ENCODE results near the gene PHF12.
A peak's percentile ranks its signal among the peaks of the same experiment; 100 is the strongest.
"Not testable (repeated sequence)": the region's sequence is repeated elsewhere in the genome, so short reads cannot be mapped to it uniquely, and the experiment has no call there.

Gene PHF12

DNA sequence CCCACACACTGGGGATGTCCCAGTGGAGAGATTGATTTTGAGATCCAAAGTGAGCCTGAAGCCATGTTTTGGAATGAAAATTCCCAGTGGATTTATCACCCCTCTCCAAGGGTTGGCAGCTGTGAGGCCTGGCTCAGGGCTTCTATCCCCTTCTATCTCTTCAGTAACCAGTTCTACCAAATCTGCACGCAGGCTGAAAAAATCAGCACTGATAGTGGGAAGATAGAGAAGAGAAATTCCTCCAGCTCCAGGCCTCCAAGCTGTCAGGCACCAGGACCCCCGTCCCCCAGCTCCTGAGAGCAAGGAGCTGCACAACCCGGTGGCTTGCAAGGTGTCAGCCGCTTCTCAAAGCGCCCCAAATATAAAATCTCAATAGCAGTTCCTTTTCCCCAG, 54.8 kb downstream of the PHF12 start:
- peaks cover 9% of the 10 kb centered on the region for H3K36me3 ChIP-seq (ENCODE audit: insufficient read depth, low read length)
- H2AFZ ChIP-seq (ENCODE audit: low read depth, low read length): no peak overlapping the region
- H3K27me3 ChIP-seq (ENCODE audit: insufficient read depth, low read length): no peaks in the 10 kb centered on the region
- H3K4me3 ChIP-seq (ENCODE audit: low read length): peak overlapping the region; percentile 95
- H3K4me1 ChIP-seq (ENCODE audit: insufficient read depth, low read length): peaks cover 25% of the 10 kb centered on the region
- H3K9me3 ChIP-seq (ENCODE audit: low read length): no peaks in the 10 kb centered on the region

DNA sequence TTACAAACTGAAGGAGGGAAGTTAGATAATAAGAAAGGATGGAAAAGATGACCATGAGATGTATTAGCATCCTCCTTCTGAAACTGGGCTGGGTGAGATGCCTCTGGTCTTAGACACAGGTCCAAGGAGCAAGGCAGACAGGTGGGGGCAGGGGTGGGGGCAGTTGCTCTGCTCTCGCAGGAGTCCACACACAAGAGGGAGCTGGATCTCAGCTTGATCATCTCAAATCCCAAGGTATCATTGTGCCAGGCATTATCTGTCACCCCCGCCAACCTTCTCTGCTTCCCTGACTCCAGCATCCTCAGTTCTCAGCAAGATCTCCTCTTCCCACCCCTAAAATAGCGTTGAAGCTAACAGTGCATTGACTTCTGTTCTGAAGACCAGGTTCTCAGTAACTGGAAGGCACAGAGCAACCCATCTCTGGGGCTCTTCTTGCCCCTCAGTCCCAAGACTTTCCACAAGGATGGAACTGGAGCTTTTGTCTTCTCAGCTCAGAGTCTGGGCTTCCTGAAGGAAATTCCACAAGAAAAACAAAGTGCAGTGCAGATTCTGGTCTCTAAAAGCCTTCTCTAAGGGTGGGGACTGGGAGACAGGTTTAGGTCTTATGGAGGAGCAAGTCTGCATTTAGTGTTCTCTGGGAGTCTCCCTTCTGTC, 55.4 kb downstream of the PHF12 start:
- H3K9me3 ChIP-seq (ENCODE audit: low read length): no peaks in the 10 kb centered on the region
- no peaks in the 10 kb centered on the region for H3K27me3 ChIP-seq (ENCODE audit: insufficient read depth, low read length)

DNA sequence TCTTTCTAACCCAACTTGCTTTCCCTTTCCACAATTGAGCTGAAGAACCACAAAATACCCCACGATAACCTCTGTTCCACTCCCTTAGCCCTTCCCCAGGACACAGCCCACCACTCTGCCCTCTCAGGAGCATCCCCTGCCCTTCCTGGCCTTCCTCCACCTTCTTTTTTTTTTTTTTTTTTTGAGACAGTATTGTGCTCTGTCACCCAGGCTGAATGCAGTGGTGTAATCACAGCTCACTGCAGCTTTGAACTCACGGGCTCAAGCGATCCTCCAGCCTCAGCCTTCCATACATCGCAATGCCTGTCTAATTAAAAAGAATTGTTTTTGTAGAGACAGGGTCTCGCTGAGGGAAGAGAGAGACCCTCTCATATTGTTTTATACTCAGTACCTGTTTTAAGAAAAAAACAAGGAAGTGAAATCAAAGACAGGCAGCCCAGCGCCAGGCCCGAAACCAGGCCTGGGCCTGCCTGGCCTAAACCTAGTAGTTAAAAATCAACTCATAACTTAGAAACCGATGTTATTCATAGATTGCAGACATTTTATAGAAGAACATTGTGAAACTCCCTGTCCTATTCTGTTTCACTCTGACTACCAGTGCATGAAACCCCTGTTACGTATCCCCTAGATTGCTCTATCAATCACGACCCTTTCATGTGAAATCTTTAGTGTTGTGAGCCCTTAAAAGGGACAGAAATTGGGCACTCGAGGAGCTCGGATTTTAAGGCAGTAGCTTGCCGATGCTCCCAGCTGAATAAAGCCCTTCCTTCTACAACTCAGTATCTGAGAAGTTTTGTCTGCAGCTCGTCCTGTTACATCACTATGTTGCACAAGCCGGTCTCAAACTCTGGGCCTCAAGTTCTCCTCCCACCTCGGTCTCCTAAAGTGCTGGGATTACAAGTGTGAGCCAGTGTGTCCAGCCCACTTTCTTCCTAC, 57.8 kb downstream of the PHF12 start:
- peaks cover 31% of the 10 kb centered on the region for H3K4me1 ChIP-seq (ENCODE audit: insufficient read depth, low read length)
- H3K4me3 ChIP-seq (ENCODE audit: low read length); H3K27me3 ChIP-seq (ENCODE audit: insufficient read depth, low read length); H3K36me3 ChIP-seq (ENCODE audit: insufficient read depth, low read length); H3K9me3 ChIP-seq (ENCODE audit: low read length); H2AFZ ChIP-seq (ENCODE audit: low read depth, low read length): not testable (repeated sequence)

More for the DNA sequence above, 55.4 kb downstream of the PHF12 start:
- H3K4me1 ChIP-seq (ENCODE audit: insufficient read depth, low read length): peaks cover 27% of the 10 kb centered on the region
- H3K36me3 ChIP-seq (ENCODE audit: insufficient read depth, low read length): peaks cover 7% of the 10 kb centered on the region
- H2AFZ ChIP-seq (ENCODE audit: low read depth, low read length): no peak overlapping the region
- peak overlapping the region; percentile 95 for H3K4me3 ChIP-seq (ENCODE audit: low read length)

DNA sequence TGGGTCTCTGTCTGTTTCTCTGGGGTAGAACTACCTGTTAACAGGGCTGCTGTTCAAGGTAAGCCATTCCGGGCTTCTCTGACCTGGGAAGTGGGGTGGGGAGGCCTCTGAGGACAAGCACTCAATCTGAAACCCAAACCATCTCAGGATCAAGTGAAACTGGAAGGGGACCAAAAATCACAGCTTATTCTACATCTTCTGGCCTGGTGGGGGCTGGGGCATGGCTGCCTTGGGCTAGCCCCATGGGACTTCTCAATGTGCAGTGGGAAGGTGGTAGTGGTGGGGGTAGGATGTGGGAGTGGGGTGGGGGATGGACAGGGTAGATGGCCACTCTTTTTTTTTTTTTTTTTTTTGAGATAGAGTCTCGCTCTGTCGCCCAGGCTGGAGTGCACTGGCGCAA, 59.3 kb downstream of the PHF12 start:
- H3K36me3 ChIP-seq (ENCODE audit: insufficient read depth, low read length): peaks cover 5% of the 10 kb centered on the region
- no peak overlapping the region for H2AFZ ChIP-seq (ENCODE audit: low read depth, low read length)
- H3K9me3 ChIP-seq (ENCODE audit: low read length): no peaks in the 10 kb centered on the region
- H3K4me1 ChIP-seq (ENCODE audit: insufficient read depth, low read length): peaks cover 32% of the 10 kb centered on the region
- H3K27me3 ChIP-seq (ENCODE audit: insufficient read depth, low read length): no peaks in the 10 kb centered on the region
- no peak overlapping the region for H3K4me3 ChIP-seq (ENCODE audit: low read length)

DNA sequence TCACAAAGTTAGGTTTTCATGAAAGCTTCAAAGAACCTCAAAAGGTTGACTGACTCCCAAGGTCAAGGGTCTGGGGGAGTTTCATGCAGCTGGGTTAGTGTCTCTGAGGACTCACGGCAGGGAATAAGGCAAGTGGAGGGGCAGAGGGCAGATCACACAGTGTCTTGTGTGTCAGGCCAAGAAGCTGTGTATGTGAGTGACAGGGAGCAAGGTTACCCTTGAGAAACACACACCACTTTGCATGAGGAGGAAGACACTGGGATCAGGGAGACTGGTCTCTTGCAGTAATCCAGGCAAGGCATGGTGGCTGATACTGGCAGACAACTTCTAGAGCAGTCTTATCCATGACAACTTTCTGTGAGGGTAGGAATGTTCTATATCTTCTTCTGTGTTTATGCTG, 60.1 kb downstream of the PHF12 start:
- no peak overlapping the region for H3K4me3 ChIP-seq (ENCODE audit: low read length)
- no peaks in the 10 kb centered on the region for H3K9me3 ChIP-seq (ENCODE audit: low read length)
- H3K27me3 ChIP-seq (ENCODE audit: insufficient read depth, low read length): no peaks in the 10 kb centered on the region
- peaks cover 26% of the 10 kb centered on the region for H3K4me1 ChIP-seq (ENCODE audit: insufficient read depth, low read length)
- H2AFZ ChIP-seq (ENCODE audit: low read depth, low read length): no peak overlapping the region
- peaks cover 5% of the 10 kb centered on the region for H3K36me3 ChIP-seq (ENCODE audit: insufficient read depth, low read length)

DNA sequence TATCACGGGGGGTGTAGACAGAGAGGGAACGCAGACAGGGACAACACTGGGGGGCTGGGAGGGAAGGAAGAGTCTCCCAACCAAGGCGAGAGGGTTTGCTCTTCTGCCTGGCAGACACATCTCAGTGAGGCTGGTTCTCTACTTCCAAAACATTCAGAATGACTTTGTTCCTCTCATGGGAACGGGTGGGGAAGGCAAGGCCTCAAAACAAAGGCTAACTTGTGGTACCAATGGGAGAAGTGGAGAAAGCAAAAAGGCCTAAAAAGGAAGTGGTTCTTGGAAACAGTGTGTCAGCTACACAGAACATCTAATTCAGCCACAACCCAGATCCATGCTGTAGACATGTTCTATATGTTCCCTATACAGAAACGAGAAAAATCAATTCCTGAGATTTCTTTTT, 61.3 kb downstream of the PHF12 start:
- Histone ChIP-seq H3K4me1 (ENCODE audit: insufficient read depth, low read length) (peaks cover 20% of the 10 kb centered on the region), H3K9me3 (ENCODE audit: low read length) (no peaks in the 10 kb centered on the region), H3K36me3 (ENCODE audit: insufficient read depth, low read length) (peaks cover 15% of the 10 kb centered on the region), H2AFZ (ENCODE audit: low read depth, low read length) (no peak overlapping the region), H3K4me3 (ENCODE audit: low read length) (no peak overlapping the region), H3K27me3 (ENCODE audit: insufficient read depth, low read length) (no peaks in the 10 kb centered on the region)

DNA sequence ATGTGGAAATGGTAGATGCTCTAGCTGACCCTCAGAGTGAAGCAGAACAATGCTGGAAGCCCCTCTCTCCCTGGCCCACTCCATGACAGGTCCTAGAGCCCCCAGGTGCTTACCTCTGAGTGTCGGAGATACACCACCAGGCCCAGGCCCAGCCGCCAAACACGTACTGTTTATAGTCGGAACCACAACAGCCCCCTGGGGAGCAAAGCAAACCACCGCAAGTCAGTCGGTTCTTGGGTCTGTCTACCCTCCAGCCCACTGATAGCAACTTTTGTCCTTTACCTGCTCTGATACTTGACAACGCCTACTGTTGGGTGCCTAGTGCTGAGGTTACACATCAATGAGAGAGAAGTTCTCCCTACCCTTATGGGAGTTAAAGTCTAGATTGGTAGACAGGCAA, 62.5 kb downstream of the PHF12 start:
- Histone ChIP-seq H3K36me3 (ENCODE audit: insufficient read depth, low read length) (peaks cover 27% of the 10 kb centered on the region), H3K27me3 (ENCODE audit: insufficient read depth, low read length) (no peaks in the 10 kb centered on the region), H3K4me3 (ENCODE audit: low read length) (no peak overlapping the region), H3K4me1 (ENCODE audit: insufficient read depth, low read length) (peaks cover 20% of the 10 kb centered on the region), H2AFZ (ENCODE audit: low read depth, low read length) (no peak overlapping the region), H3K9me3 (ENCODE audit: low read length) (no peaks in the 10 kb centered on the region)

DNA sequence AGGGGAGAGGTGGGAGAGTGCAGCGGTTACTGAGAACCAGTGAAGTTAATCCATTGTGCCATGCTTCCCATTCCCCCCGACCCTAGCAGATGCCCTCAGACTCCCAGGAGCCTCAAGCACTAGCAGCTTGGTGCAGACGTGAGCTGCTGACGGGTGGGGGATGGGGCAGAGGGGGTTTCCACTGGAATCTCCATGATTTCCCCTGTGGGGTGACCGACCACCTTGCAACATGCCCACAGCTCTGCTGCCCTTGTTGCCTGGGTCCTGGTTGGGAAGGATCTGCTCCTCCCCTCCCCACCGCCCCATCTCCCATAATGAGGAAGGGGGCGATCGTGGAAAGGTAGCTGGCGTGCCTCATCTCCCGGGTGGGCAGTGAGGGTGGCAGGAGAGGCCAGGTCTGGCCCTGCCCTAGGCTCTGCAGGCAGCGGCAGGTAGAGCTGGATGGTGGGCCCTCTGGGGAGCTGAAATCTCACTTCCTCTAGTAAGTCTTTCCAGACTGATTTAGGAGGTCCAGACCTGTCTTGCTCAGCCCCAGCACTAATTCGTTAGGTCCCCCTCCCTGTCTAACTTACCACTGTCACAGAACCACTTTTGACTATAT, 63.3 kb downstream of the PHF12 start:
- Histone ChIP-seq H3K36me3 (ENCODE audit: insufficient read depth, low read length) (peaks cover 35% of the 10 kb centered on the region), H3K9me3 (ENCODE audit: low read length) (no peaks in the 10 kb centered on the region), H3K4me1 (ENCODE audit: insufficient read depth, low read length) (peaks cover 20% of the 10 kb centered on the region), H3K27me3 (ENCODE audit: insufficient read depth, low read length) (no peaks in the 10 kb centered on the region), H3K4me3 (ENCODE audit: low read length) (no peak overlapping the region), H2AFZ (ENCODE audit: low read depth, low read length) (no peak overlapping the region)

DNA sequence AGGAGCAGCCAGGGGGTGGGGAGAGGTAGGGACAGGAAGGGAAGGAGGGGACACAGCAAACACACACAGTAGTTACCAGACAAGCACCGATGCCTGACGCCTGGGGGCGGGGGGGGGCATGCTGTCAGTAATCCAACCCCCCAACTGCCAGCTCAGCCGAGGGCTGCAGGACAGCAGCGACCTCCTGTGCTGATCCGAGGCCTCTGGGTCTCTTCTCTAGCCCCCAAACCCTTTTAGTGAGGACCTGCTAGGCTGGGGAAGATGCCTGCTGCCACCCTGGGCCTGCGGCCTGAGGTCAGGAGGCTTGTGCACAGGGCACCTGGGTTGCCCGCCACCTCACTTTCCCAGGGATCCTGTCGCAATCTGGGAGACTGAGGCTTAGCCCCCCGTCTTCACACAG, 65.4 kb downstream of the PHF12 start:
- Histone ChIP-seq H3K36me3 (ENCODE audit: insufficient read depth, low read length) (peaks cover 54% of the 10 kb centered on the region), H2AFZ (ENCODE audit: low read depth, low read length) (no peak overlapping the region), H3K4me3 (ENCODE audit: low read length) (no peak overlapping the region), H3K27me3 (ENCODE audit: insufficient read depth, low read length) (no peaks in the 10 kb centered on the region), H3K4me1 (ENCODE audit: insufficient read depth, low read length) (peaks cover 8% of the 10 kb centered on the region), H3K9me3 (ENCODE audit: low read length) (peaks cover 4% of the 10 kb centered on the region)

DNA sequence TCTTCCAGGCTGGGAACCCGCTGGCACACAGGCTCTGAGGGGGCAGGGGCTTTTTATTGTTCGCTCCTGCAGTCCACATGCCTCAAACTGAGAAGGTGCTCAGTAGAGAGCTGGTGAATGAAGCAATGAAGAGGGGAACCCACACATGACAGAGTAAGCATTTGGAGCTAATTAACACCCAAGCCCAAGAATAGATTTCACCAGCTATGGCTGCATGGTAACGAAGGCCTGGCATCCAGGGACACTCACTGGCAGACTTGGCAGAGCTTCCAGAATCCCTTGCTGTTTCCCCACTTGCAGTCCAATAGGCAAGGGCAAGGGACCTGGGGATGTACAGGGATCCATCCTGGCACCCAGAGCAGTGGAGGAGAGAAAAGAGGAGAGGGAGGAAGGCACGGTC, 66.0 kb downstream of the PHF12 start:
- no peaks in the 10 kb centered on the region for H3K27me3 ChIP-seq (ENCODE audit: insufficient read depth, low read length)
- peaks cover 4% of the 10 kb centered on the region for H3K4me1 ChIP-seq (ENCODE audit: insufficient read depth, low read length)
- H2AFZ ChIP-seq (ENCODE audit: low read depth, low read length): no peak overlapping the region
- H3K36me3 ChIP-seq (ENCODE audit: insufficient read depth, low read length): peaks cover 59% of the 10 kb centered on the region
- no peak overlapping the region for H3K4me3 ChIP-seq (ENCODE audit: low read length)
- H3K9me3 ChIP-seq (ENCODE audit: low read length): peaks cover 4% of the 10 kb centered on the region

DNA sequence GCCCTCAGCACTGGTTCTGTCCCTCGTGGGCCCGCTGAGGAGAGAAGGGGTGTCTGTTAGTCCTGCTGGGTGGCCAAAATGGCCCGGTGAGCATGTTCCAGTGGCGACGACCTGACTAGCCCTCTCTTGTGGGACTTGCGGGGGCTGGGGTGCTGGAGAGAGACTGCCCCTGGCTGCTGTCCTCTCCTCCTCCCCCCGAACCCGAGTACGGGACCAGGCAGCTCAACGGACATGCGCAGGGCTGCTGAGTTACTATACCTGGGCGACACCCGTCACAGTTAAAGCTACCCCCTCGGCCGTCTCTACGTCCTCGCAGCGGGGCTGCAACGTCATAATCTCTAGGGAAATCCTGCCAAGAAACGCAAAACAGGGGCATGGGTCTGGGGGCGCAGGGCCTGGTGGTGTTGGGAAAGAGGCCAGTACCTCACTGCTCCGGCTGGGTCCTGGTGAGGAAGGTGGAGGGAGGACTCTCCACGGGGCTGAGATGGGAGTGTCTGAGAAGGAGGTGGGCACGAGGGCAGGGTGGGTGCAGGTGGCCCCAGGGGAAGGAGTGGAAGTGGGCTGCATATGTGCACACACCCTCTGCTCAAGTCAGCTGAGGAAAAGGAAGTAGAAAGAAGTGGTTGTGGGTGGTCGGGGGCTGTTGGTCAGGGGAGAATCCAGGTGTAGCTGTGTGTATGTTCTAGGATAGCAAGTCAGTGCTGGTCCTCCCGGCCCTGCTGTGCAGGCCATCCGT, 67.2 kb downstream of the PHF12 start:
- H3K4me3 ChIP-seq (ENCODE audit: low read length): no peak overlapping the region
- no peaks in the 10 kb centered on the region for H3K27me3 ChIP-seq (ENCODE audit: insufficient read depth, low read length)
- no peak overlapping the region for H2AFZ ChIP-seq (ENCODE audit: low read depth, low read length)
- H3K4me1 ChIP-seq (ENCODE audit: insufficient read depth, low read length): peaks cover 4% of the 10 kb centered on the region
- H3K9me3 ChIP-seq (ENCODE audit: low read length): peaks cover 4% of the 10 kb centered on the region
- peaks cover 72% of the 10 kb centered on the region for H3K36me3 ChIP-seq (ENCODE audit: insufficient read depth, low read length)

DNA sequence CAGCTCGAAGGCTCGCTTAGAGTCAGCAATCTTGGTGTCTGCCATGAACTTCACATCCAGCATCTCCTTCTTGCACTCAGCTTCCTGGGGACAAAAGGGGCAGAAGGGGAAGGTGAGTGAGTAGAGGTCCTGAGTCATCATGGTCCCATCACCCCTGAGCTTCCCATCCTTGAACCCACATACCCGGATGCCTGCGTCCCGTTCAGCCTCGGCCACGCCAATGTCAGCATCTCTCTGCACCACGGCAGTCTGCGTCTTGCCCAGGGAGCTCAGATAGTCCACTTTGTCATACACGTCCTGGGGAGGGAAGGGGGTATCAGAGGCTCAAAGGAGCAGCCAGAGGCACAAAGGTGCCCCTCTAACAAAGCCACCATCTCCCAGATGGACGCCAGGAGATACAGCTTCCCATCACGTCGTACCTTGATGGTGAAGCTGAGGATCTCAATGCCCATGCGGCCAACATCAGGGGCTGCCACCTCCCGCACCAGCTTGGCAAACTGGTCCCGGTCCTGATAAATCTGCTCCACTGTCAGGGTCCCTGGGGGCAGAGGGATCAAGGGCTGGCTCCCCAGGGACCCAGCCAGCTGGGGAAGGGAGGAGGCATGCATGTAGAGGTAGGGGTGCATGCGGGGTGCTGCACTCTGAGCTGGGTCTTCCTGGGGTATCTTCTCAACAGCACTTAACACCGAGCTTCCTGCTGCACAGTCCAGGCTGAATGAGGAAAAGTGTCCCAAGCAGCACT, 69.0 kb downstream of the PHF12 start:
- no peak overlapping the region for H2AFZ ChIP-seq (ENCODE audit: low read depth, low read length)
- peaks cover 1% of the 10 kb centered on the region for H3K4me1 ChIP-seq (ENCODE audit: insufficient read depth, low read length)
- no peaks in the 10 kb centered on the region for H3K27me3 ChIP-seq (ENCODE audit: insufficient read depth, low read length)
- no peak overlapping the region for H3K4me3 ChIP-seq (ENCODE audit: low read length)
- peaks cover 80% of the 10 kb centered on the region for H3K36me3 ChIP-seq (ENCODE audit: insufficient read depth, low read length)
- H3K9me3 ChIP-seq (ENCODE audit: low read length): peaks cover 9% of the 10 kb centered on the region

All from neuron (in vitro differentiated cells).